Peyer's patch (tissue), 4 donors: Measurements from ENCODE around the gene TMBIM6. TPM values are rescaled to one million over a fixed set of nuclear protein-coding genes. Genes with fewer than 3 reads are reported as not detected.
A peak's percentile ranks its signal among the peaks of the same experiment; 100 is the strongest.
"Not testable (repeated sequence)": the region's sequence is repeated elsewhere in the genome, so short reads cannot be mapped to it uniquely, and the experiment has no call there.

Source experiments
- DNase-seq, 3 donors: peaks; one replicate each; pipeline ENCODE4 v3.0.0-alpha.2; 2017 to 2019
- H3K27ac ChIP-seq, 4 donors: fragments of 200-600 bp; sonication (generic); one replicate each; pipeline ENCODE4 v1.5.1; 2016 to 2019
- H3K27me3 ChIP-seq, 2 donors: fragments of 200-600 bp; sonication (generic); one replicate each; pipeline ENCODE4 v1.5.1; 2019
- H3K36me3 ChIP-seq, 3 donors: fragments of 200-600 bp; sonication (generic); one replicate each; pipeline ENCODE4 v1.5.1; 2016 to 2019
- H3K4me1 ChIP-seq, 4 donors: fragments of 200-600 bp; sonication (generic); one replicate each; pipeline ENCODE4 v1.5.1; 2016 to 2019
- H3K4me3 ChIP-seq, 4 donors: fragments of 200-600 bp; sonication (generic); 1 replicate in 3 of 4; 2 replicates in 1 of 4; pipeline ENCODE4 v1.5.1; 2016 to 2019; ENCODE audit warnings: mild to moderate bottlenecking in 1 of 4
- H3K9me3 ChIP-seq, 4 donors: fragments of 200-600 bp; sonication (generic); one replicate each; pipeline ENCODE4 v1.5.1; 2016 to 2019; ENCODE audit warnings: mild to moderate bottlenecking in 1 of 4
- POLR2A ChIP-seq, 2 donors: fragments of 450-650 bp; IDR thresholded peaks; one replicate each; pipeline ENCODE4 v1.5.1; 2017; ENCODE audit warnings: antibody characterized with exemption in 2 of 2, mild to moderate bottlenecking in 2 of 2, moderate library complexity in 2 of 2
- total RNA-seq, 4 donors: library from RNA; depleted of rRNA; stranded (reverse); fragments of >200 nt; gene quantifications; one replicate each; pipeline ENCODE4 v1.1.0, GENCODE V29; 2016
- TF ChIP-seq, protein P1 (sequence below), 6 experiments: fragments of 450-650 bp in 4 of 6; fragments of 200-600 bp in 2 of 6; sonication (generic) in 1 of 6; IDR thresholded peaks; one replicate each; pipeline ENCODE4 v1.5.1; 2017 to 2019; ENCODE audit warnings: antibody characterized with exemption in 6 of 6, mild to moderate bottlenecking in 3 of 6, moderate library complexity in 1 of 6

Gene TMBIM6
- total RNA-seq, 4 donors from 2014 or later, result 104 to 1,479 (median 689) TPM

DNA sequence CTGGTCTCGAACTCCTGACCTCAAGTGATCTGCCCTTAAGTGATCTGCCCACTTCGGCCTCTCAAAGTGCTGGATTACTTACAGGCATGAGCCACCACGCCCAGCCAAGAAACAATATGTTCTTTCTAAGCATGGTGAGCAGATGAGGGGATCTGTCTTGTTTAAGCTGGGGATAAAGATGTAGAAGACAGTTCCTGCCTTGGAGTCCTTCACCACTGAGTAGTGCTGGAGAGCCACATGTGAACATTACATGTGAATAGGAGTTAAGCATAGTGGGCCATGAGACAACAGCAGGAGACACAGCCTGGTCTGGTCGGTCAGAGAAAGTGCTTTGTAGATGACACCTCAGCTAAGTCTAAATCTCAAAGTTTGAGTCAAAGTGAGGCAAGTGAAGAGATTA lies 26.0 kb downstream of the TMBIM6 start:
- TF ChIP-seq POLR2A (IDR thresholded peaks at IDR 0.05), result no peak
- TF ChIP-seq, protein P1, sequence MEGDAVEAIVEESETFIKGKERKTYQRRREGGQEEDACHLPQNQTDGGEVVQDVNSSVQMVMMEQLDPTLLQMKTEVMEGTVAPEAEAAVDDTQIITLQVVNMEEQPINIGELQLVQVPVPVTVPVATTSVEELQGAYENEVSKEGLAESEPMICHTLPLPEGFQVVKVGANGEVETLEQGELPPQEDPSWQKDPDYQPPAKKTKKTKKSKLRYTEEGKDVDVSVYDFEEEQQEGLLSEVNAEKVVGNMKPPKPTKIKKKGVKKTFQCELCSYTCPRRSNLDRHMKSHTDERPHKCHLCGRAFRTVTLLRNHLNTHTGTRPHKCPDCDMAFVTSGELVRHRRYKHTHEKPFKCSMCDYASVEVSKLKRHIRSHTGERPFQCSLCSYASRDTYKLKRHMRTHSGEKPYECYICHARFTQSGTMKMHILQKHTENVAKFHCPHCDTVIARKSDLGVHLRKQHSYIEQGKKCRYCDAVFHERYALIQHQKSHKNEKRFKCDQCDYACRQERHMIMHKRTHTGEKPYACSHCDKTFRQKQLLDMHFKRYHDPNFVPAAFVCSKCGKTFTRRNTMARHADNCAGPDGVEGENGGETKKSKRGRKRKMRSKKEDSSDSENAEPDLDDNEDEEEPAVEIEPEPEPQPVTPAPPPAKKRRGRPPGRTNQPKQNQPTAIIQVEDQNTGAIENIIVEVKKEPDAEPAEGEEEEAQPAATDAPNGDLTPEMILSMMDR (IDR thresholded peaks at IDR 0.05), result no peak
- Histone ChIP-seq H3K9me3 (no peaks in the 10 kb centered on the region), H3K4me3 (no peak overlapping the region), H3K4me1 (peaks cover 0 to 3% (median 0%) of the 10 kb centered on the region in 4 donors), H3K27me3 (no peaks in the 10 kb centered on the region), H3K27ac (no peak overlapping the region), H3K36me3 (peaks cover 0 to 26% (median 2%) of the 10 kb centered on the region in 3 donors)
- no peak for DNase-seq

DNA sequence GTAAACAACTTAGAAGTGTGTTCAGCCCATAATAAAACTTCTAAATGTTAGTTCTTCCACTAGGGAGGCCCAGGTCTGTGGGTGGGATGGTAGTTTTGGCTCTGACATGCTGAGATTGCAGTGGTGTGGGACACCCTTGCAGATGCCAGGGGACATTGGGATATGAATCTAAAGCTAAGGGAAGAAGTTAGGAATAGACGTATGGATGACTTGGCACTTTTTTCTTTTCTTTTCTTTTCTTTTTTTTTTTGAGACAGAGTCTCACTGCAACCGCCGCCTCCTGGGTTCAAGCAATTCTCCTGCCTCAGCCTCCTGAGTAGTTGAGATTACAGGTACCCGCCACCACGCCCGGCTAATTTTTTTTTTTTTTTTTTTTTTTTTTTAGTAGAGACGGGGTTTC lies 31.7 kb downstream of the TMBIM6 start:
- DNase-seq, result peak in 1 of 3 donors; percentile 6
- H3K27ac ChIP-seq, H3K27me3 ChIP-seq, H3K36me3 ChIP-seq, H3K4me3 ChIP-seq, H3K9me3 ChIP-seq, H3K4me1 ChIP-seq: not testable (repeated sequence)

DNA sequence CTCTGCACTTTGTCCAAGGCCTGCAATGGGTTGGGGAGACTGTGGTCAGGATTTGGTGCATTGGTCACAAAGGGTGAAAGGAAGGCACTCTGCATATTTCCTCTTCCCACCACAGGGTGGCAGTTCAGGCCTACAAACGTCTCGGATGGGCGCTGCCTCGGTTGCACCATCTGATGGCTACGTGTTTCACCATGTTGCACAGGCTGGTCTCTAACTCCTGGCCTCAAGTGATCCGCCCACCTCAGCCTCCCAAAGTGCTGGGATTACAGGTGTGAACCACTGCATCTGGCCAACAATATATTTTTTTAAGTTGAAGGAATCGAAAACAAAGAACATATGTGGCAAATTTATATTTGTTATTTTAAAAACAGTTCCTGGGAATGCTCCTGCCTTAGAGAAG lies 35.1 kb downstream of the TMBIM6 start:
- no peaks in the 10 kb centered on the region for H3K9me3 ChIP-seq
- H3K27me3 ChIP-seq, result no peaks in the 10 kb centered on the region
- no peak overlapping the region for H3K4me3 ChIP-seq
- no peaks in the 10 kb centered on the region for H3K36me3 ChIP-seq
- no peaks in the 10 kb centered on the region for H3K4me1 ChIP-seq
- peak in 2 of 3 donors; percentile 38 to 78 for DNase-seq
- TF ChIP-seq, protein P1 (IDR thresholded peaks at IDR 0.05), result peak; percentile 50 to 77 (median 68)
- no peak for TF ChIP-seq POLR2A (IDR thresholded peaks at IDR 0.05)
- H3K27ac ChIP-seq, result no peak overlapping the region

- no peaks in the 10 kb centered on the region for H3K4me1 ChIP-seq
- no peaks in the 10 kb centered on the region for H3K9me3 ChIP-seq
- DNase-seq, result no peak
- H3K27me3 ChIP-seq, result no peaks in the 10 kb centered on the region
- TF ChIP-seq, protein P1 (IDR thresholded peaks at IDR 0.05), result no peak
- no peak for TF ChIP-seq POLR2A (IDR thresholded peaks at IDR 0.05)
- H3K4me3 ChIP-seq, result no peak overlapping the region
- H3K36me3 ChIP-seq, result no peaks in the 10 kb centered on the region
- no peak overlapping the region for H3K27ac ChIP-seq
These were observed 35.5 kb downstream of the TMBIM6 start for GRCh38 chr12:49776858-49777257.

- Histone ChIP-seq H3K4me1 (no peaks in the 10 kb centered on the region), H3K9me3 (no peaks in the 10 kb centered on the region), H3K4me3 (no peak overlapping the region), H3K27ac (no peak overlapping the region), H3K36me3 (no peaks in the 10 kb centered on the region), H3K27me3 (no peaks in the 10 kb centered on the region)
- TF ChIP-seq, protein P1 (IDR thresholded peaks at IDR 0.05), result no peak
- TF ChIP-seq POLR2A (IDR thresholded peaks at IDR 0.05), result no peak
- no peak for DNase-seq
These were observed 36.0 kb downstream of the TMBIM6 start for GRCh38 chr12:49777341-49777740.

DNA sequence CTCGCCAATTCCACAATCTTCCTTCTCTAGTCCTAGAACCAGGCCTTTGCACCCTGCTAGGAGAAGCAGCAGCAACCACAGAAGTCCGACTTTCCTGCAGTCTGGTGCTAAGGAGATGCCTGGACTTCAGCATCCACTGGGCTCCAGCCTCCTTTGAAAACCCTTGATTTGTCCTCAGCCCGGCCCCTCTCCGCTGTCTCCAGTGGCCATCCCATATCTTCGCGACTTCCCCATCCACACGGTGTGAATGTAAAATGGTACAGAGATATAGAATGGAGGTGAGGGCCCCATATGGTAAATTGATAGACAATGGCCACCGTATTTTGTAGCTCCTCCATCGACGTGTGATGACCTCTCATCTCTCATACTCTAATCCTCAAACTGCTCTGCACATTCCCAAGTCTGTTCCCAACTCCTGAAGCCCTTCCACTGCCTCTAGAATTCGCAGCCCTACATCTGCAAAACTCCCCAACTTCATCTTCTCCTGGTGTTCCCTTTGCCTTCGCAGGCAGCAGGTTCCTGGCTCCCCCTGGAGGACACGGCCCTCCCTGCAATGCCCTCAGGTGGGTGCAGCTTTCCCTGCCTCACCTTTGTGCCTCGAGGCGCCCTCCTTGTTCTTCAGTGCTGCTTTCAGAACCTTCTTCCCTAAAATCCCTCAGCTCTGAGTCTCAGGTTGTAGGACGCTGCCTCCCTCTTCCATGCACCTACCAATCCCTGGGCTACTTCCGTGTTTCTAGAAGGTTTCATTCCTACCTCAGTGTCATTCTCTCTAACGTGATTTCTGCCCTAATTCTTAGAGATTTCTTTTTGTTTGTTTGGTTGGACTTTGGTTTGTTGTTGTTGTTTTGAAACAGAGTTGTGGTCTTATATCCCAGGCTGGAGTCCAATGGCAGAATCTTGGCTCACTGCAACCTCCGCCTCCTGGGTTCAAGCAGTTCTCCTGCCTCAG lies 36.7 kb downstream of the TMBIM6 start:
- peak; percentile 69 to 89 (median 82) for DNase-seq
- TF ChIP-seq POLR2A (IDR thresholded peaks at IDR 0.05), result no peak
- TF ChIP-seq, protein P1 (IDR thresholded peaks at IDR 0.05), result peak; percentile 53 to 84 (median 79)
- Histone ChIP-seq H3K4me3 (no peak overlapping the region), H3K9me3 (no peaks in the 10 kb centered on the region), H3K27ac (no peak overlapping the region), H3K36me3 (no peaks in the 10 kb centered on the region), H3K27me3 (no peaks in the 10 kb centered on the region), H3K4me1 (no peaks in the 10 kb centered on the region)
